SU-DHL-6 (cell line): ENCODE measurements around the gene POLH.
"Not testable (repeated sequence)": the region's sequence is repeated elsewhere in the genome, so short reads cannot be mapped to it uniquely, and the experiment has no call there.

Source experiments
- CTCF ChIP-seq: fragments of 200-600 bp; sonication (generic); IDR thresholded peaks from one replicate; pipeline ENCODE4 v1.5.1; 2017; ENCODE audit warnings: antibody characterized with exemption, mild to moderate bottlenecking, low read length, moderate library complexity; ENCODE audit not compliant: insufficient read depth, poor library complexity, severe bottlenecking
- EZH2phosphoT487 ChIP-seq: fragments of 200-600 bp; sonication (generic), shearing (Covaris generic); conservative IDR thresholded peaks from 2 replicates; pipeline ENCODE4 v1.6.1; 2018; ENCODE audit warnings: mild to moderate bottlenecking, antibody characterized with exemption, low read length, moderate library complexity, mixed read lengths

GRCh38 chr6:43557620-43558019 is 18.4 kb upstream of the POLH start:
- not testable (repeated sequence) for TF ChIP-seq CTCF, EZH2phosphoT487
